H1 (cell line): Measurements from ENCODE around the gene NEUROD6.

Experiments used
- POLR2A ChIP-seq, 2 experiments: IDR thresholded peaks; 1 replicate in 1 of 2; 2 replicates in 1 of 2; pipeline ENCODE4 v1.6.1; 2011; ENCODE audit warnings: low read depth in 2 of 2, low read length in 2 of 2, mild to moderate bottlenecking in 2 of 2; ENCODE audit errors: control extremely low read depth in 1 of 2
- SRF ChIP-seq: IDR thresholded peaks from 2 replicates; pipeline ENCODE4 v1.6.1; 2011; ENCODE audit warnings: mild to moderate bottlenecking, low read depth, low read length, moderate library complexity
- TAF1 ChIP-seq: IDR thresholded peaks from 2 replicates; pipeline ENCODE4 v1.6.1; 2011; ENCODE audit warnings: mild to moderate bottlenecking, low read depth, low read length

DNA sequence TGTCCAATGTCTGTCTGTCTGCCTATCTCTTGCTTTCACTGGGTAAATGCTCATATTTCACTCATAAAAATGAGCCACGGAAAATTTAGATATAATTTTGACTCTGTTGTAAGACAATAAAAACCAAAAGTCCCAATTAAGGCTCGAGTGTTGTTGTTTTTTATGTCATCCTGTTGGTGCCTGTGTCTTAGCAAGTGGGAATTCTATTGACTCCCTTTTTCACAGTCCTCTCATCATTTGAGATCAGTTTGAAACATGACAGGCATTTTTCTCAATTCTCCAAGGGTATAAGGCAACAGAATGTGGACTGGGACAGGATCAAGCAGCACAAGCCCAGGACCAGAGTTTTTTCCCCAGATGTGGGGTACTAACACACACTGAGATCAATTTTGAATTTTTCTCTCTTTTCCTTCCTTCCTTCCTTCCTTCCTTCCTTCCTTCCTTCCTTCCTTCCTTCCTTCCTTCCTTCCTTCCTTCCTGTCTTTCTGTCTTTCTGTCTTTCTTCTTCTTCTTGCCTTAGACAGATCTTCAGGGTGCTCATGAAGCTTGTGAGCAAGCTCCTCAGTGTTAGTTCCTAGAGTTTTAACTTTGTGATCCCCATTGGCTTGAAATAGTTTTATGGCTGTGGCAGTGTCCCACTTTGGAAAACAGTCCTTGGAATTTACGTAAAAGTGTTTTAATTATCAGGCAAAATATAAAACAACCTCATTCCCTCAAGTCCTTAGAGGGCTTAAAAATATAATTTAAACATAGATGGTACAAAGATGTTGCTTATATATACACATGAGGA is 3.2 kb upstream of the NEUROD6 start:
- TF ChIP-seq SRF (no peak), POLR2A (IDR thresholded peaks at IDR 0.05; ENCODE audit: control extremely low read depth in 1 of 2, low read depth in 2 of 2, low read length in 2 of 2) (no peak), TAF1 (no peak)
